ENCODE results near the gene CEP170B. TPM values are rescaled to one million over a fixed set of nuclear protein-coding genes. Genes with fewer than 3 reads are reported as not detected.

Gene CEP170B
- total and polyA plus RNA-seq, 3 donors from 2014 or later = 33.9 to 79.7 (median 73.9) TPM

DNA sequence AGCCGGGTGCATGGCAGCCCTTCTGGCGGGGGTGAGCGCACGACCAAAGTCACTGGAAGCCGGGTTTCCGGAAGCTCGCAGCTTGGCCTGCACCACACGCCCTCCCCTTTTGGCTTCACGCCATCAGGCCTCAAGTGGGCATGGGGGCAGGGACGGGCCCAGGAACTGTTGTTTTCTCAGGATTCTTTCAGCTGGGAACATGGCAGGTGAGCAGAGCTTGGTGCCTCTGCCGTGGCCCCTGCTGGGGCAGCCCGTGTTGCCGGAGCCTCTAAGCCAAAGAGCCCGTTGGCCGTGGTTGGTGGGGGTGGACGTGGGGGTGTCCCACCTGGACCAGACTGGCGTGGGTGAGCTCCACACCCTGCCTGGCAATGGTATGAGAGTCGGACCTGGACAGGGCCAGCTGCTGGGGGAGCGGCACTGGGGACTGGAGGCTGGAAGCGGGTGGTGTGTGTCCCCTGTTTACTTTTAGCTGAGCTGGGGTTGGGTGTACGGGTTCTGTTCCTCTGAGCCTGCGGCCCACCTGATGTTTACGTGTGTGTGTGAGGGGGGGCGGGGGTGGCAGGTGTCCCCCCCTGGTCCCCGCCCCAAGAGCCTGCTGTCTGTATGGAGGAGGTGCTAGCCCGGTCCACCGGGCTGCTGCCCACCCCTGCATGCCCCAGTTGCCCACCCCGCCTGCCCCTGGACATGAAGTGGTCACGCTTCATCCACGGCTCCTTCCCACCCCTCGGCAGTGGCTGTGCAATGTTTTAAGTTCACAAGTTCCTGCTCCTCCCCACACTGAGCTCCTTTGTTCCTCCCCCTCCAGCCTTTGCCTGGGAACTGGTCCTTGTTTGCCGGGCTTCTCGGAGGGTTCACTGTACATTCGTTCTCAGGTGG lies 31.0 kb downstream of the CEP170B start:
- intact Hi-C loops (cut with DNase I; ENCODE audit: low total_unique reads) = loop anchor here (10.0 kb wide), 1 partner anchor 149 kb away; no protein-coding TSS in a partner anchor
- 68 to 71% methylated on average over 23 to 34 of the region's 34 CpGs for WGBS, 2 donors
- H3K27ac ChIP-seq = no peak overlapping the region
- no peak for DNase-seq
- no peak for TF ChIP-seq POLR2A (IDR thresholded peaks at IDR 0.05)
- TF ChIP-seq, protein P1, sequence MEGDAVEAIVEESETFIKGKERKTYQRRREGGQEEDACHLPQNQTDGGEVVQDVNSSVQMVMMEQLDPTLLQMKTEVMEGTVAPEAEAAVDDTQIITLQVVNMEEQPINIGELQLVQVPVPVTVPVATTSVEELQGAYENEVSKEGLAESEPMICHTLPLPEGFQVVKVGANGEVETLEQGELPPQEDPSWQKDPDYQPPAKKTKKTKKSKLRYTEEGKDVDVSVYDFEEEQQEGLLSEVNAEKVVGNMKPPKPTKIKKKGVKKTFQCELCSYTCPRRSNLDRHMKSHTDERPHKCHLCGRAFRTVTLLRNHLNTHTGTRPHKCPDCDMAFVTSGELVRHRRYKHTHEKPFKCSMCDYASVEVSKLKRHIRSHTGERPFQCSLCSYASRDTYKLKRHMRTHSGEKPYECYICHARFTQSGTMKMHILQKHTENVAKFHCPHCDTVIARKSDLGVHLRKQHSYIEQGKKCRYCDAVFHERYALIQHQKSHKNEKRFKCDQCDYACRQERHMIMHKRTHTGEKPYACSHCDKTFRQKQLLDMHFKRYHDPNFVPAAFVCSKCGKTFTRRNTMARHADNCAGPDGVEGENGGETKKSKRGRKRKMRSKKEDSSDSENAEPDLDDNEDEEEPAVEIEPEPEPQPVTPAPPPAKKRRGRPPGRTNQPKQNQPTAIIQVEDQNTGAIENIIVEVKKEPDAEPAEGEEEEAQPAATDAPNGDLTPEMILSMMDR (IDR thresholded peaks at IDR 0.05) = no peak
- H3K9me3 ChIP-seq = no peaks in the 10 kb centered on the region
- peaks cover 4% of the 10 kb centered on the region for H3K4me1 ChIP-seq
- no peak overlapping the region for H3K4me3 ChIP-seq
- no peaks in the 10 kb centered on the region for H3K36me3 ChIP-seq (ENCODE audit: low read depth, missing control alignments)
- H3K27me3 ChIP-seq = no peaks in the 10 kb centered on the region

DNA sequence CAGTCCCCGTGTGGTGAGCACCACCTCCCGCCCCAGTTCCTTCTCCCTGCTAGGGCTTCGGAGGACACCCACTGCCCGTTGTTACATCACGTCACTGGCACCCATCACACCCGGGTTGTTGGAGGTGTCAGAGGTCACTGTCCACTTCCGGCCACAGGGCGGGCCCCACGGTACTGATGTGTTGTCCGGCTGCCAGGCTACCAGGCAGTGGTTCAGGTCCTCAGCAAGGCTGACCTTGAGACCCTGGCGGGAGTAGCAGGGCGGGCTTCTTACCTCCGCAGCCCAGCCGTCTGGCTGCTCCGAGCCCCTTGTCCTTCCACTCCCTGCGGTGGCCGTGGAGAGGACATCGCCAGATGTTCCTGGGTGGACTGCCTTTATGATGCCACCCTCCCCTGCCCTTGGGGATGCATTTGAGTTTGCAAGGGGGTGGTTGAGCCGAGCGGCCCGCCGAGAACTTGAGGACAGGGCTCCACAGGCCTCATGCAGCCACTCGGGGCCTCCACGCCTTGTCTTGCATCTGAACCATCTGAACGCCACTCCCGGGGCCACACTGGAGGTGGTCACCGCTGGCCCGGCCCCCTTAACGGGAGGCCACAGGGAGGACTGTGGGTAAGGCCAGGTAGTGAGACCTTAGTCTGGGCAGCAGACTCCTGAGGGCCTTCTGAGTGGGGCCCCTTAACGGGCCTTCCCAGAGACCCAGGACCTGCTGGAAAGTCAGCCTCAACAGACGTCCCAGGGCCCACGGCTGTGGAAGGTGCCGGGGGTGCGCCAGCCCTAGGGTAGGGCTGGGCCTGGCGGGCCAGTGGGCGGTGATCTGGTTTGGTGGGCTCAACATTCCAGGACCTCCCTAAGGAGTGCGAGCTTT lies 32.5 kb downstream of the CEP170B start:
- H3K4me3 ChIP-seq = no peak overlapping the region
- peaks cover 4% of the 10 kb centered on the region for H3K4me1 ChIP-seq
- no peaks in the 10 kb centered on the region for H3K27me3 ChIP-seq
- no peak for DNase-seq
- H3K9me3 ChIP-seq = no peaks in the 10 kb centered on the region
- WGBS, 2 donors = 80 to 90% methylated on average over 26 to 37 of the region's 37 CpGs
- H3K36me3 ChIP-seq (ENCODE audit: low read depth, missing control alignments) = no peaks in the 10 kb centered on the region
- no peak overlapping the region for H3K27ac ChIP-seq
- TF ChIP-seq, protein P1 (IDR thresholded peaks at IDR 0.05) = no peak
- TF ChIP-seq POLR2A (IDR thresholded peaks at IDR 0.05) = no peak
- intact Hi-C loops (cut with DNase I; ENCODE audit: low total_unique reads) = loop anchor here (10.0 kb wide), 1 partner anchor 147 kb away; no protein-coding TSS in a partner anchor

DNA sequence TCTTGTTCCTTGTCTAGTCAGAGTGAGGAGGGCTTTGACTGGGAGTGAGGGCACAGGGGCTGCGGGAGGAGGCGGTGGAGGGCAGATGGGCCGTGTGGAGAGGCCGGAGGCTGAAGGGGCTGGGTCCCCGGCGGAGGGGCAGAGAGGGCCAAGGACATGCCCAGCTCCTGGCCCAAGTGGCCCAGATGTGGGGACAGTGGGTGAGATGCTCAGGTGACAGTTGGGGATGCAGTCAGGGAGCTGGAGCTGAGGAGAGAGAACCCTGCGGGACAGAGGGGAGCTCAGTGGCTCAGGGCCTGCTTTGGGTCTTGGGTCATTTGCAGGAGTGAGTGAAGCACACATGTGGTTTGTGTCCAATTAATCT lies 33.1 kb downstream of the CEP170B start:
- TF ChIP-seq, protein P1 (IDR thresholded peaks at IDR 0.05) = no peak
- TF ChIP-seq POLR2A (IDR thresholded peaks at IDR 0.05) = no peak

DNA sequence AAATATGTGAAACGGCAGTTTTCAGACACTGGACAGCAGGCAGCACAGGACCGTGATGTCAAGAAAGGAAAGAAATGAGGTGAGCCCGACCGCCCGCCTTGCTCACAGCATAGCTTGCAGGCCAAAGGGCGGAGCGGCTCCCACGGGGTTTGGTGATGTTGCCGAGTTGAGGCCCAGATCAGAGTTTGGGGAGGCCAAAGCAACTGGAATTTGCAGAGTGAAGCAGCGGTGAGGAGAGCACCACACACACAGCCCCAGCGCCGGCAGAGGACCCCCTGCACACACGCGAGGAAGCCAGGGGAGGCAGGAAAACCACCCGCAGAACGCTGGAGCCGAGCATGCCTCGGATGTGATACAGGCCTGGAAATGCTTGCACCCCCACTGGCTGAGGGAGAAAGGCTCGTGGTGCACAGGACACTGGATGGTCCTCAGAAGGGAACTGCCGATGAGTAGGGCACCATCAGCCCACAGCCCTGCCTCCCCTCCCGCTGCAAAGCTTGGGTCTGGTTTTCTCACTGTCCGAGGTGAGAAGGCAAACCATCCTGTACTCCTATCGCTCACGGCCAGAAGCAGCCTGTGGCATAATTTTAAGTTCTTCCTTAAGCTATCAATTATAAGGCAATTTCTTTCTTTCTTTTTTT lies 33.9 kb downstream of the CEP170B start:
- peak; percentile 41 for DNase-seq

More for the DNA sequence above, 33.1 kb downstream of the CEP170B start:
- Histone ChIP-seq H3K27me3 (no peaks in the 10 kb centered on the region), H3K4me3 (no peak overlapping the region), H3K27ac (no peak overlapping the region), H3K36me3 (ENCODE audit: low read depth, missing control alignments) (no peaks in the 10 kb centered on the region), H3K4me1 (peaks cover 4% of the 10 kb centered on the region), H3K9me3 (no peaks in the 10 kb centered on the region)
- WGBS, 2 donors = 89 to 96% methylated on average over 7 of the region's 7 CpGs
- no peak for DNase-seq
- intact Hi-C loops (cut with DNase I; ENCODE audit: low total_unique reads) = loop anchor here (10.0 kb wide), 1 partner anchor 147 kb away; no protein-coding TSS in a partner anchor

More for the DNA sequence above, 33.9 kb downstream of the CEP170B start:
- Histone ChIP-seq H3K27me3 (no peaks in the 10 kb centered on the region), H3K27ac (no peak overlapping the region), H3K36me3 (ENCODE audit: low read depth, missing control alignments) (no peaks in the 10 kb centered on the region), H3K9me3 (no peaks in the 10 kb centered on the region), H3K4me3 (no peak overlapping the region), H3K4me1 (peaks cover 4% of the 10 kb centered on the region)
- intact Hi-C loops (cut with DNase I; ENCODE audit: low total_unique reads) = loop anchor here (10.0 kb wide), 1 partner anchor 146 kb away; no protein-coding TSS in a partner anchor
- WGBS, 2 donors = 68 to 78% methylated on average over 24 of the region's 24 CpGs
- TF ChIP-seq, protein P1 (IDR thresholded peaks at IDR 0.05) = no peak
- TF ChIP-seq POLR2A (IDR thresholded peaks at IDR 0.05) = no peak

Measured in testis (tissue), 3 donors.